ENCODE measurements around the gene TRIM28.
"Not testable (repeated sequence)": the region's sequence is repeated elsewhere in the genome, so short reads cannot be mapped to it uniquely, and the experiment has no call there.

TRIM28 gene

DNA sequence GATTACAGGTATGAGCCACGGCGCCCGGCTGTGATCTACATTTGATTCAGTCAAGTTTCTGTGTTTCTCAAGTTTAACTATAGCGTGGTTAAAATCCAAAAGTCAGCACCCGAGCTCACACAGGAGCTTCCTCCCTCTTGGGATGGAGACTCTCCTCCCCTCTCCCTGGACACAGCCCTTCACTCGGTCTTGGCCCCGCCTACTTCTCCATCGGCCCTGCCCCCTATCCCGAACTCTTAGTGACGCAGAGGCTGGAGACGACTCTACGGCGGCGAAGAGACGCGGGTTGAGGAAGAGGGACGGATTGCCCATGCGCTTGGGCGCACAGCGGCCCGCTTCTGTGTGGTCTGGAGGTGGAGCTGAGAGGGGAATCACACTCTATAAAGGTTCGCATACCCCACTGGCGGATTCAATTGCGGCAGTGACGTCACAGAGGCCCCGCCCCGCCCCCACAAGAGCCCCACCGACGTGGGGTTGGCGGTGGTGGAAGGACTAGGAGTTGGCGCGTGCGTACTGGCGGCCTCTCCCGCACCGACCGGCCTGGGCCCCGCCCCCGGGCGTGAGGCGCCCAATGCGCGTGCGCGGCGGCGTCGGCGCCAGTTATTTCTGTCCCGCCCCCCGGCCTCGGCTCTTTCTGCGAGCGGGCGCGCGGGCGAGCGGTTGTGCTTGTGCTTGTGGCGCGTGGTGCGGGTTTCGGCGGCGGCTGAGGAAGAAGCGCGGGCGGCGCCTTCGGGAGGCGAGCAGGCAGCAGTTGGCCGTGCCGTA is at the start of gene TRIM28:
Gene TRIM28, plus strand, starts transcription at position 239 of the 765 bp plus-strand sequence. CDS start 694 bp downstream, outside the sequence.
- DNase-seq, result no peak

DNA sequence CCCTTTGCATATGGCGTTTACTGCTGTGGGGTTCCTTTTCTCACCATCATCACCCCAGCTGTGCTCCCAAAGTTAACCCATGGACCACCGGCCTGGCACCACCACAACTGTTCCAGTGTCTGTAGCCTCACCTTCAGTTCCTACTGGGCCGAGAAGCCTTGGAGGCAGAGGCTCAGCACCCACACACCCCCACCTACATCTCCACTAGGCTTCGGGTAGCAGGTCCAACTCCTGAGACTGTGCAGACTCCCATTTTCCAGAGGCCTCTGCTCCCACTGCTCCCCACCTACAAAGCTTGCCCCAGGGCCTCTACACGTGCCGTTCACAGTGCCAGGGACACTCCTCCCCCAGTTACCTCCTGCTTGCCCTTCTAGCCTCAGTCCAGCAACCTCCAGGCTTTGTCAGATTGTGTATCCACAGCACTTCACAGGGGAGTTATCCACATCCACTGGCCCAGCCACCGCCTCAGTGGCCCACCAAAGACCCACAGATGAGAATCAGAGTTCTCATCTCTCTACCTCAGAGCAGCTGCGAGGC is 46.2 kb upstream of the TRIM28 start:
- DNase-seq, result no peak

DNA sequence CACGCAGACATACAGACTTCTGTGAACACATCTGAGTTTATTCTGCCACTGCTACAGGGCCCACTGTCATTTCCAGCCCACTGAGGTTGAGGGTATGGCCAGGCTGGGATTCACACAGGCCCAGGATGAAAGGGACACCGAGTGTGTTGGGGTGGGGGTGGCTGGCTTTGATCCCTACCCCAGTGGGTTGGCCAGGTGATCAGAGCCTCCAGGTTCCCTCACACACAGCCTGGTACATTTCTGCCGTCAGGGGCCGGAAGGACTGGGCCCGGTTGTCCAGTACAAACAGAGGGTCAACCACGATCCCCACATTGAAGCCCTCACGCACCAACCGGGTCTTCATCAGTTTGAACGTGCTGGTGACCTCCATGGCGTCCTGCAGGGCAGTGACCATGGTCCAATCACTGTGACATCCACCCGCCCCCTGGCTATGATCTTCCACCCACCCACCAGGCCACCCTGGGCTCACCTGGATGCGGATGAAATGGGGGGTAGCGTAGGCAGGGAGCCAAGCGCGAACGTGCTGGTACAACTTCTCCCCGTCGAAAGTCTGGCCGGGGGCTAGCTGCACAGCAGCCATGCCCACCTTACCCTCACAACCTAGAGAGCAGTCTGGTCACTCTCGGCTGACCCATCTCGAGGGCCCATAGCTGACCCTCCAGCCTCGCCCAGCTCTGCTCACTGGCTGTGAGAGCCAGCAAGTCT is 45.4 kb upstream of the TRIM28 start:
- DNase-seq, result no peak

DNA sequence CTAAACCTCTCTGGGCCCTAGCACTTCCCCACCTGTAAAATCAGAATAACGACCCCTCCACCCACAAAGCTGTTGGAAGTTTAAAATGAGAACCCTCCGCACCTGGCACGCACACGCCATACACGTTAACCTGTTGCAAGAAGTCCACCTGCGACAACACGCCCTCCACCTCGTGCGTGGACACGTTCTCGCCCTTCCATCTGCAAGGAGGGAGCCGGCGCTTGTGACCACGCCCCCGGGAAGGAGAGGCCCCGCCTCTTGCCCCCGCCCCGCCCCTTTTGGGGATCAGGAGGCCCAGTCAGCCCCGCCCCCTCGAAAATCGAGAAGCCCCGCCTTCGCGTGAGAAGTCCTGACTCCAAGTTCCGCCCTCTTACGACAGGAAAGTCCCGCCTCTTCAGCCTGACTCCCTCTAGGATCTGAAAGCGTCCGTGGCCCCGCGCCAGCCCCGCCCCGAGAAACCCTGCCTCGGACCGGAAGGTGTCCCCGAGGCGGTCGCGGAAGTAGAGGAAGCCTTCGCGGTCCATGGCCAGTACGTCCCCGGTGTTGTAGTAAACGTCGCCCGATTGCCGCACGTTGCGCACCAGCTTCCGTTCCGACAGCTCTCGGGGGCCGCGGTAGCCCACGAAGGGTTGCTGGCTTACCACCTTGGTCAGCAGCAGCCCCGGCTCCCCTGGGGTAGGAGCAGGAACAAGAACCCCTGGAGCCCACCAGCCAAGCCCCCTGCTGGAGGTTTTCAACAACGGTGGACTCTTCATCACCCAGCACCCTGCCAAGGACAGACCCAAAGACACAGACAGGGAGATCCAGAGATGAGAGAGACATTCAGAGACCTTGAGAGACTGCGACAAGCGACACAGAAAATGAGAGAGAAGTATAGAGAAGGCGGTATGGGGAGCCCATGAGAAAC is 44.6 kb upstream of the TRIM28 start:
- DNase-seq, result no peak

DNA sequence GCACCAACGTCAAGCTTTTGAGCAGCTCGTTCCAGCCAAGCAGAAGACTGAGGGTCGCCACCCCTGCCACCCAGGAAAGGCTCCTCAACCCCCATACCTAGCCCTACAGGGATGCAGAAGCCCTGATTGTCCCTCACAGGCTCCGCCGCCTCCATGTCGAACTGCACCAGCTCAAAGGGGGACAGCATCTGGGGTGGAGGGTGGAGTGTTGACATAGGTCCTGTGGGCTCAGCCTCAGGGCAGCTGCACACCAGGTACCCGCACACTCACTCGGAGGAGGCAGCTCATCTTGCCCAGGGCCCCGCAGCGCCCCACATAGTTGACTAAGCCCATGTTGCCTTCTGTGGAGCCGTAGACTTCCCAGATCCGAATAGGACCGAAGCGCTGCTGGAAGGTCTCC is 43.6 kb upstream of the TRIM28 start:
- DNase-seq, result no peak

DNA sequence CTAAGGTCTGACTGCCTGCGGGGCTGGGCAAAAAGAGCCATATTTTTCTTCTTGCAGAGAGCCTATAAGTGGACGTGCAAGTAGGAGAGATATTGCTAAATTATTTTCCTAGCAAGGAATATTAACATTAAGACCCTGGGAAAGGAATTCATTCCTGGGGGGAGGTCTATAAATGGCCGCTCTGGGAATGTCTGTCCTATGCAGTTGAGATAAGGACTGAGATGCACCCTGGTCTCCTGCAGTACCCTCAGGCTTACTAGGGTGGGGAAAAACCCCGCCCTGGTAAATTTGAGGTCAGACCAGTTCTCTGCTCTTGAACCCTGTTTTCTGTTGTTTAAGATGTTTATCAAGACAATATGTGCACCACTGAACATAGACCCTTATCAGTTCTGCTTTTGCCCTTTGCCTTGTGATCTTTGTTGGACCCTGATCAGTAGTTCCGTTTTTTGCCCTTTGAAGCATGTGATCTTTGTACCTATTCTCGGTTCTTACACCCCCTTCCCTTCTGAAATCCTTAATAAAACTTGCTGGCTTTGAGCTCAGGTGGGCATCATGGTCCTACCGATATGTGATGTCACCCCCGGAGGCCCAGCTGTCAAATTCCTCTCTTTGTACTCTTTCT is 36.2 kb upstream of the TRIM28 start:
- DNase-seq, result not testable (repeated sequence)

DNA sequence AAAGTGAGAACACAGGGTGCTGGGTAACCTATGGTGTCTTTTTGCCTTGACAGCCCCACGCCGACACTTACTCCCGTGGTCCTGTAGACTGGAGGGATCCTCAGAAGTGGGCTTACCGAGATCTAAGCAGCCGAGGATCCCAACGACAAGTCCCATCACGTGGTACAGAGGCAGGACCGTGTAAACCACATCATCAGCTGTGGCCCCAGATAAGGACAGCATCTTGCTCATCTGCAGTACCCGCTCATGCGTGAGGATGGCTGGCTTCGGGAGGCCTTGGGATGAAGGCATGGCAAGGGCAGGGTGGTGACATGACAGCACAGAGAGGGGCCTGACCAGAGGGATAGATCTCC is 34.2 kb upstream of the TRIM28 start:
- DNase-seq, result no peak

DNA sequence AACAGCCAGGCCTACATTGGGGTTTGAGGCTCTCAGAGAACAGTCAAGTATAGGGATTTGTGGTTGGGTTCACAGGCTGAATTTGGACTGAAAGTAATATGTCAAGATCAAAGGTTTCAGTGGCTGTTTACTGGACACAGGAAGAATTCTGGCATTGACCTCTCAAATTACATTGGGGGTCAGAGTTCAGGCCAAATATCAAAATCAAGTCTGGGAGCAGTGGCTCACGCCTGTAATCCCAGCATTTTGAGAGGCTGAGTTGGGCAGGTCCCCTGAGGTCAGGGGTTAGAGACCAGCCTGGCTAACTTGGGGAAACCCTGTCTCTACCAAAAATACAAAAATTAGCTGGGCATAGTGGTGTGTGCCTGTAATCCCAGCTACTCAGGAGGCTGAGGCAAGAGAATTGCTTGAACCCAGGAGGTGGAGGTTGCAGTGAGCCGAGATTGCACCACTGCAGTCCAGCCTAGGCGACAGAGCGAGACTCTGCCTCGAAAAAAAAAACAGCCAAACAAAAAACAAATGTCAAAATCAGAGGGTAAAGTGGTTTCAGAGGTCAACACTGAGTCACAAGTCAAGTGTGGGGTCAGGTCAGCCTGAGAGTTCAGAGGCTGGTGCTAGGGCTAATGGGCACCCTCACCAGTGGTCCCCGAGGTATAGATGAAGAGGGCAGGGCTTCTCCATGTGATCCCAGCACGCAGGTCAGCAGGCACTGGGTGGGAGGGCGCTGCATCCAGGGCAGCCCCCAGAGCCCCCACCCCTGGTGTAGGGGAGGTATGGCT is 33.6 kb upstream of the TRIM28 start:
- DNase-seq, result no peak

DNA sequence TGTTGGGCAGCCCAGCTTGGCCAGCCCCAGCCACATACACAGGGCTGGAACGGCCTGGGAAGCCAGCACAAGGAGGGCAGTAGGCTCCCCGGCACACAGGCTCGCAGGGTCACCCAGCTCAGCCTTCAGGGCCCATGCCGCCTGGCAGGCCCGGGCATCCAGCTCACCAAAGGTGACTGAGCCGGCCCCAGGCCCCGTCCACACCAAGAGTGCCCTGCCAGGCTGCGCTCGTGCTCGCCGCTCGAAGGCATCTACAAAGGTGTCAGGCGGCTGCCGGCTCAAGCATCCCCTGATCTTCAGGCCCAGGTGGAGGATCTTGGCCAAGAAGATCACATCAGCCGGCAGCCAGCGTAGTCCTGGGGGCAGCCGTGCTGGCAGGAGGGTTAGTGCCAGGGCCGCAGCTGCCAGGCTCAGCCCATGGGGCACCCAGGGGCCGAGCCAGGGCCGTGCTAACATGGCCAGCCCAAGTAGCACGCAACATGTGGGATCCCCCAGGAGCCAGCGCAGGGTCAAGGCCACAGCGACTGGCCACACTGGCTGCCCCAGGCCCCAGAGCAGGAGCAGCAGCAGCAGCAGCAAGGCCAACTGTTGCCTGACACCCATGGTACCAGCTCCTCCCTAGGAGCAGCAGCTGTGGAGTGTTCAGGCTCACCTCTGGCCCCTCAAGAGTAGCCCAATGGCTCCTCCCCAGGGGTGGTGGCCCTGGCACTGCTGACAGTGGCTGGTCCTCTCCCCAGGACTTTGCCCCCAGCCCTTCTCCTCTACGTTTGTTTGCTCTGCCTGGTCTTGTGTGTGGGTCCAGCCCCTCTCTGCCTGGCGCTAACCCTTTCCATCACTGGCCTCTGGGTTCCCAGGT is 32.3 kb upstream of the TRIM28 start, which contains the start of gene SLC27A5:
Gene SLC27A5, minus strand, starts transcription at position 640 of the 856 bp plus-strand sequence. Its CDS starts 37 bp downstream, at position 603.
- DNase-seq, result no peak

DNA sequence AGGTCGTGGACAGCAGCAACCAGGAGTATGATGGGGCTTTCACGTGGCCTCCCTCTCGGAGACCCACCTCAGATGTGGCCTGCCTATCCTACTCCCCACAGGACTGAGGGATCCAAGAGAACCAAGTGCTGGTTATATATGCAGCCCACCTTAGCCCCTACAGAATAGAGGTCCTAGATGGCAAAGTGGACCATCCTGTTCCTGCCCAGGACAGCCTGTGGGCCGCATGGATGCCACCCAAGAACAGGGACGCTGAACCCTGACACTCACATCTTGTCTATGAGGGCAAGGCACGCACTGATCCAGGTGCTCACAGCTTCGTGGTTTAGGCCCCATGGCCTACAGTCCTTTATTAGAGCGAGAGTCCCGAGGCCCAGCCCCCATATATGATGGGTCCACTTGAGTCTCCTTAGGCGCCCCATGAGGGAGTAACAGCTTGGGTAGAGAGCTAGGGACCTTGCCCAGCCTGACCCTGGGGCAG is 30.6 kb upstream of the TRIM28 start:
- DNase-seq, result no peak

DNA sequence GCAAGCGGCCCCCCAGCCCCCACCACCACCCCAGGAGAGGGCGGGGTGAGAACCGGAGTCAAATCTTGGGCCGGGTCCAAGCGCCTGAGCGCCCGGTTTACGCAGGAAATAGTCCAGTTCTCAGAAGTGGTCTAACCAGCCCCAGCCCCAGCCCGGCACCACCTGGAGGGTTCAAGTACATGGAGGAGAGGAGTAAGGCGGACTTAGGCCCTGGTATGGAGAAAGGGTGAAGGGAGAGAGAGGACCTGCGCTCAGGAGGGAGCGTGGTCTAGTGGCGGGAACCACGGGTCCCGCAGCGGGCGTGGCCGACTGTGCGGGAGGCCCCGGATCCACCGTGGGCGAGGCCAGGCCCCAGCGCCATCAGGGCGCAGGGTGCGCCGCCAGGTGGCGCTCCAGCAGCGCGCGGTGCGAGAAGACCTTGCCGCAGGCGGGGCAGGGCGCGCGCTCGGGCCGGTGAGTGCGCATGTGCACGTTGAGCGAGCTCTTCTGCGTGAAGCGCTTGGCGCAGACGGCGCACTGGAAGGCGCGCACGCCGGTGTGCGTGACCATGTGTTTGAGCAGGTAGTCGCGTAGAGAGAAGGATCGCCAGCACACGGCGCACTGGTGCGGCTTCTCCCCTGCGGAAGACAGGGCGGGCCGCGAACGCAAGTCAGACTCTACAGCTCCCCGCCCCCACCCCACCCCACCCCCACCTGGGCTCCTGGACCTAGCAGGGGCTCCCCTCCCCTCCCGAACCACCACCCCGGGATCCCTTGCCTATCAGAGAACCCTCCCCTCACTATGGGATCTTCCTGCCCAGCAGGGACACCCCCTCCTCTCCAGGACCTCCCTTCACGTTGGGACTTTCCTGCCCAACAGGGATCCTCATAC is 29.9 kb upstream of the TRIM28 start:
- DNase-seq, result no peak

DNA sequence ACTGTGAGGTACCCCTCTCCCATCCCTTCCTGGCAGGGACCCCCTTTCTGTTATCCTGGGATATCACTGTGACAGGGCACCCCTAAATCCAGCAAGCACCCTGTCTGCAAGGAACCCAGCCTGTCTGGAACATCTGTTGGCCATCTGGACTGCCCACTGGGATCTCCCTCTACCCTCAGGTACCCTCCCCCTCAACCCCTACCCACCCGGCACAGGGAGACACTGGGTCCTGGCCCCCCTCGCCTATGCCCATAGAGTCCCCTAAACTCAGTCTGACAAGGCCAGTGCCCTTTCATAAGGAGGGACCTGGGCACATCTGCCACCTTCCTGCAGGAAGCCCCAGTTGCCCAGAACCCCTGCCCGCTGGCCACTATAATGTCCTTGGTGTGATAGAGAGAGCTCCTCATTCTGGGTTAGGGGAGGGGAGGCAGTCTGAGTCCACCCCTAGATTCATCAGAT is 29.3 kb upstream of the TRIM28 start:
- DNase-seq, result no peak

DNA sequence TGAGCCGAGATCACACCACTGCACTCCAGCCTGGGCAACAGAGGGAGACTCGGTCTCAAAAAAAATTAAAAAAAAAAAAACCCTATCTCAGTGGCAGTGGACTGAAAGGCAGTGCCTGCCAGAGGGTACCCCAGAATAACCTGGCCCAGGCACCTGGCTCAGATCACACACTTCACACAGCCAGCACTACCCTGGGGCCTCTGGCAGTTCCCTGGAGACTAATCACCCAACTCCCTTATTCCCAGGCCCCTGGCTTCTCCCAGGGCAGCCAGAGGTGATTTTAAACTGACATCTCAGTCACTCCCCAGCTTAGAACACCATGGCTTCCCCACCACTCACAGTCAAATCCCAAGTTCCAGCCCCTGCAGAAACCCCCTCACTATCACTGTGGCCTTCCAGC is 28.6 kb upstream of the TRIM28 start:
- no peak for DNase-seq

DNA sequence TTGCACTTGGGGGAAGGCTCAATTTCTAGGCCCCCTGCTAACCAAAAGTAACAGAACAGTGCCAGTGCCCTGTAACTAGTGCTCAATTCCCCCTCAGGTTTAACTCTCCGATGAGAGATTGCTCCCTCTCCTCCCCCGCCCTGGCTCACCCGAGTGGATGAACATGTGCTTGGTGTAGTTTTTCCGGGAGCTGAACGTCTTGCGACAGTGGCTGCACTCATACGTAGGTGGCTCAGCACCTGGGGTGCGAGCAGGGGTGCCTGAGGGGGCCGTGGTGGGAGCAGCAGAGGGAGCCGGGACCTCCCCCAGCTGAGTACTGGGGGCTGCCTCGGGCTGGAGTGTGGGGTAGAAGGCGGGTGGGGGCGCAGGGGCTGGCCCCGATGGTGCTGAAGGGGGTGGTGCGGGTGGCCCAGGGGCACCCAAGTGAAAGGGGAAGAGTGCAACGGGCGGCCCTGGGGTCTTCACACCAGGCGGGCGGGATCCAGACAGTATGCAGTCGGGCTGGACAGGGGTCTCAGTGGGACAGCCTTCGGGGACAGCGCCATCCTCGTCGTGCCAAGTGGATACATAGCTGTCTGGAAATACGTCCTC is 27.5 kb upstream of the TRIM28 start:
- DNase-seq, result no peak

DNA sequence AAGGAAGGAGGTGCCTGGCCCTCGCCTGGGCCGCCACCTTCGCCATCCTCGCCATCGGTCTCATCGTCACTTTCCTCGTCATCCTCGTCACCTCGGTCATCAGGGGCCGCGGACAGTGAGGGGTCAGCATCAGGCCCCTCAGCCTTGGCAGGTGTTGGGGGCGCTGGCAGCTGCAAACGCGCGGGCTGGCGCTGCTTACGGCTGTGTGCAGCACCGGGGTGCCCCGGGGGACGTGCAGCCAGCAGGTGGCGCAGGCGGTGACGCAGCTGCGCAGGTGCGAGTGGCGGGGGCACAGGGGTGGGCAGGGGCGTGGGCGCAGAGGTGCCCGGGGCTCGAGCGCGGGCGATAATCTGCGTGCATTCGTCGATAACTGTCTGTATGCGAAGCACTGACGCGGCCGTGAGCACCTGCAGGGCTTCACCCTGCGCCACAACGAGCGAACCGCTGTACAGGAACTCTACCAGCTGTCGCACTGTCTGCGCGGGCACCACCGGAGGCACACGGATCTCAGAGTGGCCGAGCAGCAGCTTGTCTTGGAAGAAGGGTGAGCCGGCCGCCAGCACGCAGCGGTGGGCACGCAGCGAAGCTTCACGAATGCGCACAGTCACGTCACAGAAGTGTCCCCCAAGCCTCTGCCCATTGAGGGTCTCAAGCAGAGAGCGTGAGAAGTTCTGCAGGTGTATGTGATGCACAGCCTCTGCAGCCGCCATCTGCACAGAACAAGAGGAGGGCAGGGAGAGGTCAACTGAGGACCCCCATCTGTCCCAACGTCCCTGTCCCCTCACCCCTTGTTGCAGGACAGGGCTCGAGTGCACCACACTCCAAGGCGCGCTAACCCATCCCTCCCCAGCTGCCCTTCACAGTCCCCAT is 26.7 kb upstream of the TRIM28 start:
- DNase-seq, result no peak

DNA sequence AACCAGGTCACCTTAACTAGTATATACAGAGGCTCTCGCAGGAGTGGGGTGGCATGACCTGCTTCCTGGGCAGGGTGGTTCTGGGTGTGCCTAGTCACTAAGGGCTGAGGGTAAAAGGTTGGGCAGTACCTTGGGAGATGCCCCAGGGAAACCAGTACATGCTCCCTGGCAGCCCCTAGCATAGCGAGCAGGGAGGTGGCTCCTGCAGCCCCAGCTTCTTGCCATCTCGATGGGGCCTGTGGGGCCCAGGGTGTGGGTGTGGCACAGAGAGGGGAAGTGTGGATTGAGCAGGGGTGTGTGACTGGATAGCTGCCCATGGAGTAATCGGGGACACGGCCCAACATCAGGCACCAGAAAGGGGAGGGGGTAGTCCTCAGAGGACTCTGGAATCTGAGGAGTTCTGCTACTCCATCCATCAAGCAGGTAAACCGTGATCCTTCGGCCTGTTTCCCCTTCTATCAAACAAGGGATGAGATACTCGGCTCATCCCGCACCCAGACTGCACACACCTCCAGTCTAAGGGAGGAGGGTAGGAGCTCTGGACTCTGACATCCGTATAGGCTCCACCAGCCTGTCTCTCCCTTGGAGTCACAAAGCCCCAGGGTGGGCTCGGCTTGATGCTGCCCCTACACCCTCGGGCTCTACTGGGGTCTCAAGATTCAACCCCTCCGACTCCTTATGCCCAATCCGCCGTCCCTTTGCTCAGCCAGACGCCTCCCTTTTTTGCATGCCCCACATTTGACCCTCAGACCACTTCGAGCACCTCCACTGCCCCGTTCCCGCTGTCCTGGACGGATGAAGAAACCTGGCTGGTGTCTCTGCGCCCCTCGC is 25.4 kb upstream of the TRIM28 start:
- no peak for DNase-seq

DNA sequence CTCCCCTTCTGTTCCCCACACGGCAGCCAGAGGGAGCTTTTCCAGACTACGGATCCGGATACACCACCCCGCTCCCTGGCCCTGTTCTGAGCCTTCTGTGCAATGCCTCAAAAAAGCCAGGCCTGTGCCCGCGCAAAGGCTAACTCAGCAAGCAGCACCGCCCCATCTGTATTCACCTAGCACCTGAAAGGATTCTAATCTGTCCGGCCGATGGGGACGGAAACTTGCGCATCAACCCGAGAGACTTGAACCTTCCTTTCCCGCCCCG is 24.8 kb upstream of the TRIM28 start:
- DNase-seq, result no peak

Measured in cortex of kidney (tissue), 1 donor.